NCI-H1417 (cell line): Measurements from ENCODE around the gene THOC1.

Experiments used
- DNase-seq, 3 experiments: peaks; one replicate each; lab custom pipeline; 2025; lab: John Stamatoyannopoulos, UW

Gene THOC1

DNA sequence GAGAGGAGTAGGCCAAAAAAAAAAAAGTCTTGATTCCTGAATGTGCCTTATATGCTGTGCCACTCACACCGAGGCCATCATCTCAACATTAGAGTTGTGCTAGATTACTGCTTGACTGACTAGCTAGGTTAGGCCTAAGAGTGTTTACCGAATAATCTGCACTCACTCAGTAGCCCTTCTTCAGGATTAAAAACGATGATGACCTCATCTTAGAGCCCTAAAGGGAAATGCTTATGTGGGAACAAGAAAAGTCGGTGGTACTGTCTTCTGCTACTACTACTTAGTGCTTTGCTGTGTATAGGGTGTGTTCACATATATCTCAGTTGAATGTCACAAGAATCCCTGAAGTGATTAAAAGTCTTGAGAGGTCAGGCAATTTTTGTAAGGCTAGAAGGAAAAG is 54.3 kb downstream of the THOC1 start:
- DNase-seq, result peak in 1 of 3 experiments; percentile 17

- no peak for DNase-seq
These were observed 55.1 kb downstream of the THOC1 start for GRCh38 chr18:212780-213179.

GRCh38 chr18:211582-211981 is 56.3 kb downstream of the THOC1 start:
- no peak for DNase-seq

GRCh38 chr18:210733-211132 is 57.1 kb downstream of the THOC1 start:
- no peak for DNase-seq

DNA sequence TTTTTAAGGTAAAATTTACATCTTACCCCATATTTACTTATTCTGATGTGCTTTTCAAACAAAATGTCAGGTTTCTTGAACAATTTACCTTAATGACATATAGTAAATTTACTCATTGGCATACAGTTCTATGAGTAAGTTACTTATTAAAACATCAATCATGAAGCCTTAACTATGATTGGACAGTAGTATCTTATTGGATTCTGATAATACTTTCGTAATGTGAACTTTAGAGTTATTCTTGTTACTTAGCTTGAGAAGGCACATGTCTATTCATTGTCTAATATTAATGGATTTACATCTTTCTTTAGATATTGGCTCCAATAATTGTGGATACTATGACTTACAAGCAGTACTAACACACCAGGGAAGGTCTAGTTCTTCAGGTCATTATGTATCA is 57.8 kb downstream of the THOC1 start:
- DNase-seq, result no peak

- DNase-seq, result peak in 1 of 3 experiments; percentile 69
These were observed 68.1 kb downstream of the THOC1 start for GRCh38 chr18:199768-200167.

DNA sequence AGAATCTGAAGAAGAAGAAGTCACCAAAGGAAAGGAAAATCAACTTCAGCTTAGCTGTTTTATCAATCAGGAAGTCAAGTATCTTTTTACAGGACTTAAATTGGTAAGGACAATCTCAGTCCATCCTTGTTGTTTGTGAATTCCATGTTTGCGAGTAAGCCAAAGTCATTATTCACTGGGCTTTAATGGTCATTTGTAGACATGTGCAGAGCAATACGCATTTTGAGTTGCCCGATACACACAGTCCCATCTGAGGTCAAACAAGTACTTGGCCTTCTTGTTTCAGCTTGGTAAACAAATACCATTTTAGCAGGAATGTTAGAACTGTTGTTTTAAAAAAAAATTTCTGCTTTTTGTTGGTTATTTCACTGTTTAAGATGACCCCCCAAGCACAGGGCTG is 68.6 kb downstream of the THOC1 start:
- DNase-seq, result no peak

DNA sequence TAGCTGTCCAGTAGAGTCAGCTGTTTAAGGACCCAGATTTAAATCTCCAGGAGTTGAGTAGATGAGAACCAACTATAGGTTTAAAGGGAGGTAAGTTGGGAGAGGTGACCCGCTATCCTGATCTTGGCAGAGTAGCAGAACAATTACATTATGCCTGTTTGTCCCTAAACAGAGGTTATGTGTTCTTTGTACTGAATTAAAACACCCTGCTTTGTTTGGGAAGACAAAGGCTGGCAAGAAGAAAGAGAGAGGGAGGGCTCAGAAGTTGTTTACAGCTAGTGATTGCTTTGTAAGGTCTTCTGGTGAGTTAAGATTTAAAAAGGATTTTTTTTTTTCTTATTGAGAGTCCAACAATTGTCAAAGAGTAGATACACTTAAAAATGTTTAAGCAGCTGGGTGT is 72.2 kb downstream of the THOC1 start:
- no peak for DNase-seq

DNA sequence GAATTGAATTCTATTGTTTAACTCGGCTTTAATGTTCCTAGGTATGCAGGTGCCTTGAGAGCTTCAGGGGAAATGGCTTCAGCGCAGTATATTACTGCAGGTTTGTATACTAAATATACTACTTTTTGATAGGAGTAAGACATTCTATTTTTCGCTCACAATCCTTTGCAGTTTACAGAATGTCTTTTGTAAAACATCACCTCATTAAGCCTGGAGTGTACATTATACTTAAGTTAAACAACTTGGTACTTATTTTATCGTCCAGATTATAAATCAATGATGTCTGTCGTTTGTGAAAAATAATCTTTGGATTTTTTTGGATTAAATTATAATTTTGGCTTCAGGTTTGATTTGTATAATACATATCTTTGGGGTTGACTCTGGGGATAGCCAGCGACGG is 75.0 kb downstream of the THOC1 start:
- DNase-seq, result no peak

- DNase-seq, result no peak
These were observed 76.1 kb downstream of the THOC1 start for GRCh38 chr18:191725-192124.

- no peak for DNase-seq
These were observed 78.6 kb downstream of the THOC1 start for GRCh38 chr18:189254-189653.

- DNase-seq, result peak in 2 of 3 experiments; percentile 49 to 53
These were observed 84.1 kb downstream of the THOC1 start for GRCh38 chr18:183769-184168.

DNA sequence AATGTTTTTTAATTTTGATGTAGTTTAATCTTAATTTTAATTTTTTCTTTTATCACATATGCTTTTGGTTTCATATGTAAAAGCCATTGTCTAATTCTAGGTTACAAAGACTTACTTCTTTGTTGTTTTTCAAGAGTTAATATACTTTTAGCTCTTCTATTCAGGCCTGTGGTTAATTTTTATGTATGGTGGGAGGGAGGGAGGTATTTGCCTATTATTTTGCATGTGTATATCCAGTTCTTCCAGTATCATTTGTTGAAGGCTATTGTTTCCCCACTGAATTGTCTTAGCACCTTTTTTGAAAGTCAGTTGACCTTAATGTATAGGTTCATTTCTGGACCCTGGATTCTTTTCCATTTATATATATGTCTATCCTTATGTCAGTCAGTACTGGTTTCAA is 86.1 kb downstream of the THOC1 start:
- no peak for DNase-seq

DNA sequence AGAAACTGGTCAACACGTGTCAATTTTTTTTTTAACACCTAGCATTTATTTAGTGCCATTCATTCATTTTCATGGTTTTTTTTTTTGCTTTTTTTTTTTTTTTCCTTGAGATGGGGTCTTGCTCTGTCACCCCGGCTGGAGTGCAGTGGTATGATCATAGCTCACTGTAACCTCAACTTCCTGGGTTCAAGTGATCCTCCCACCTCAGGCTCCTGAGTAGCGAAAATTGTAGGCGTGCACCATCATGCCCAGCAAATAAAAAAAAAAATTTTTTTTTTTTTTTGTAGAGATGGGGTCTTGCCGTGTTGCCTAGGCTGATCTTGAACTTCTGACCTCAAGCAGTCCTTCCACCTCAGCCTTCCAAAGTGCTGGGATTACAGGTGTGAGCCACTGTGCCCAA is 88.3 kb downstream of the THOC1 start:
- DNase-seq, result no peak

DNA sequence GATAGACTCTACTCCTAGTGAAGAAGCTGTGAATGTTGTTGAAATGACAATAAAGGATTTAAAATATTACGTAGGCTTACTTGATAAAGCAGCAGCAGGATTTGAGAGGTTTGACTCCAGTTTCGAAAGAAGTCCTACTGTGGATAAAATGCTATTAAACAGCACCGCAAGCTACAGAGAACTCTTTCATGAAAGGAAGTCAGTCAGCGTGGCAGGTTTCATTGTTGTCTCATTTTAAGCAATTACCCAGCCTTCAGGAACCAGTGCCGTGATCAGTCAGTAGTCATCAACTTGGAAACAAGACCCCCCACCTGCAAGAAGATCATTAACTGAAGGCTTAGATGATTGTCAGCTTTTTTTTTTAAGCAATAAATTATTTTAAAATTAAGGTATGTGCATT is 95.5 kb downstream of the THOC1 start:
- peak in 1 of 3 experiments; percentile 42 for DNase-seq
